Neutrophil (primary cell): ENCODE measurements around the gene PRDM1.

ENCODE experiments used
- H3K27ac ChIP-seq: fragments of 200-600 bp; sonication (generic); 2 replicates; pipeline ENCODE4 v1.5.1; 2016; ENCODE audit warnings: mild to moderate bottlenecking, moderate library complexity
- H3K27me3 ChIP-seq: fragments of 200-600 bp; sonication (generic); 2 replicates; pipeline ENCODE4 v1.6.0; 2016; ENCODE audit warnings: mild to moderate bottlenecking
- H3K36me3 ChIP-seq: fragments of 200-600 bp; sonication (generic); 2 replicates; pipeline ENCODE4 v1.5.1; 2017
- H3K4me1 ChIP-seq, 2 experiments: fragments of 200-600 bp in 1 of 2; sonication (generic) in 1 of 2; 1 replicate in 1 of 2; 2 replicates in 1 of 2; pipeline versions ENCODE4 v1.5.1 to v1.6.1; 2013 to 2016; ENCODE audit warnings: low read depth in 1 of 2, low read length in 1 of 2, mild to moderate bottlenecking in 1 of 2, moderate library complexity in 1 of 2; ENCODE audit not compliant: control insufficient read depth in 1 of 2, insufficient read depth in 1 of 2
- H3K4me3 ChIP-seq, 2 experiments: fragments of 200-600 bp in 1 of 2; sonication (generic) in 1 of 2; 1 replicate in 1 of 2; 2 replicates in 1 of 2; pipeline ENCODE4 v1.5.1; 2013 to 2016; ENCODE audit warnings: low read depth in 1 of 2, low read length in 1 of 2, mild to moderate bottlenecking in 1 of 2, moderate library complexity in 1 of 2
- H3K9me3 ChIP-seq: fragments of 200-600 bp; sonication (generic); 2 replicates; pipeline ENCODE4 v1.5.1; 2016
- CTCF ChIP-seq: fragments of 200-600 bp; sonication (generic); IDR thresholded peaks from 2 replicates; pipeline ENCODE4 v1.5.1; 2016; ENCODE audit warnings: antibody characterized with exemption

PRDM1 gene

GRCh38 chr6:106105493-106105892 lies 19.4 kb downstream of the PRDM1 start:
- no peaks in the 10 kb centered on the region for H3K9me3 ChIP-seq
- H3K4me1 ChIP-seq: peaks cover 0 to 8% of the 10 kb centered on the region in 2 experiments
- H3K27ac ChIP-seq: no peak overlapping the region
- H3K27me3 ChIP-seq: no peaks in the 10 kb centered on the region
- TF ChIP-seq CTCF: no peak
- no peak overlapping the region for H3K4me3 ChIP-seq
- peaks cover 25% of the 10 kb centered on the region for H3K36me3 ChIP-seq

GRCh38 chr6:106106276-106107042 lies 20.3 kb downstream of the PRDM1 start:
- Histone ChIP-seq H3K9me3 (no peaks in the 10 kb centered on the region), H3K4me3 (no peak overlapping the region), H3K36me3 (peaks cover 25% of the 10 kb centered on the region), H3K27ac (no peak overlapping the region), H3K27me3 (no peaks in the 10 kb centered on the region), H3K4me1 (peaks cover 0 to 8% of the 10 kb centered on the region in 2 experiments)
- no peak for TF ChIP-seq CTCF

GRCh38 chr6:106107043-106107613 lies 21.0 kb downstream of the PRDM1 start:
- Histone ChIP-seq H3K4me3 (no peak overlapping the region), H3K27ac (no peak overlapping the region), H3K4me1 (peaks cover 0 to 8% of the 10 kb centered on the region in 2 experiments), H3K9me3 (no peaks in the 10 kb centered on the region), H3K27me3 (no peaks in the 10 kb centered on the region), H3K36me3 (peaks cover 25% of the 10 kb centered on the region)
- TF ChIP-seq CTCF: no peak

GRCh38 chr6:106108129-106108528 lies 22.0 kb downstream of the PRDM1 start:
- no peak for TF ChIP-seq CTCF
- H3K4me1 ChIP-seq: peaks cover 0 to 8% of the 10 kb centered on the region in 2 experiments
- H3K9me3 ChIP-seq: no peaks in the 10 kb centered on the region
- H3K36me3 ChIP-seq: peaks cover 25% of the 10 kb centered on the region
- H3K27me3 ChIP-seq: peaks cover 5% of the 10 kb centered on the region
- no peak overlapping the region for H3K4me3 ChIP-seq
- H3K27ac ChIP-seq: no peak overlapping the region

- peaks cover 5% of the 10 kb centered on the region for H3K27me3 ChIP-seq
- H3K27ac ChIP-seq: no peak overlapping the region
- no peaks in the 10 kb centered on the region for H3K4me1 ChIP-seq
- no peaks in the 10 kb centered on the region for H3K9me3 ChIP-seq
- peaks cover 25% of the 10 kb centered on the region for H3K36me3 ChIP-seq
- no peak for TF ChIP-seq CTCF
- no peak overlapping the region for H3K4me3 ChIP-seq
These were observed 22.9 kb downstream of the PRDM1 start for GRCh38 chr6:106109029-106109428.
